Neuronal stem cell (in vitro differentiated cells): ENCODE results near the gene RABGAP1.

ENCODE experiments used
- DNase-seq: peaks from one replicate; pipeline ENCODE4 v3.0.0-alpha.2; 2013; ENCODE audit warnings: low spot score
- H2AFZ ChIP-seq: one replicate; pipeline ENCODE4 v1.6.1; 2013; ENCODE audit warnings: mild to moderate bottlenecking, low read length, inconsistent platforms
- H2AK5ac ChIP-seq: 2 replicates; pipeline ENCODE4 v1.6.1; 2013; ENCODE audit warnings: low read depth, mild to moderate bottlenecking, inconsistent platforms, low read length, moderate library complexity, mixed read lengths
- H2BK120ac ChIP-seq: 2 replicates; pipeline ENCODE4 v1.6.1; 2013; ENCODE audit warnings: low read depth, mild to moderate bottlenecking, inconsistent platforms, low read length, moderate library complexity, mixed read lengths
- H2BK12ac ChIP-seq: one replicate; pipeline ENCODE4 v1.6.1; 2013; ENCODE audit warnings: low read length, inconsistent platforms
- H2BK15ac ChIP-seq: 2 replicates; pipeline ENCODE4 v1.6.1; 2013; ENCODE audit warnings: mild to moderate bottlenecking, low read length, inconsistent platforms, mixed read lengths
- H2BK5ac ChIP-seq: one replicate; pipeline ENCODE4 v1.6.1; 2013; ENCODE audit warnings: inconsistent platforms, mild to moderate bottlenecking, low read length, moderate library complexity
- H3K14ac ChIP-seq: one replicate; pipeline ENCODE4 v1.6.1; 2013; ENCODE audit warnings: low read length, inconsistent platforms
- H3K18ac ChIP-seq: 2 replicates; pipeline ENCODE4 v1.6.1; 2013; ENCODE audit warnings: low read length, inconsistent platforms
- H3K23ac ChIP-seq: 2 replicates; pipeline ENCODE4 v1.6.1; 2013; ENCODE audit warnings: low read depth, mild to moderate bottlenecking, mixed read lengths, low read length, inconsistent platforms; ENCODE audit not compliant: poor library complexity
- H3K27ac ChIP-seq: replicated peaks from 3 replicates; pipeline ENCODE4 v1.5.1; 2013; ENCODE audit warnings: low read length, inconsistent platforms
- H3K27me3 ChIP-seq, 3 experiments: 2 replicates each; pipeline ENCODE4 v1.6.1; 2013; ENCODE audit warnings: low read length in 3 of 3, mild to moderate bottlenecking in 2 of 3, inconsistent platforms in 1 of 3, low read depth in 1 of 3, mixed read lengths in 1 of 3, moderate library complexity in 1 of 3; ENCODE audit not compliant: control insufficient read depth in 3 of 3, insufficient read depth in 3 of 3
- H3K36me3 ChIP-seq, 2 donors: replicated peaks in 1 of 2; 2 replicates each; pipeline ENCODE4 v1.6.1; 2013; ENCODE audit warnings: low read length in 2 of 2; ENCODE audit not compliant: control insufficient read depth in 2 of 2, insufficient read depth in 2 of 2
- H3K4ac ChIP-seq: 2 replicates; pipeline ENCODE4 v1.6.1; 2013; ENCODE audit warnings: inconsistent platforms, mild to moderate bottlenecking, low read length, moderate library complexity
- H3K4me1 ChIP-seq, 2 donors: 1 replicate in 1 of 2; 2 replicates in 1 of 2; pipeline ENCODE4 v1.6.1; 2013; ENCODE audit warnings: low read length in 2 of 2, low read depth in 1 of 2; ENCODE audit not compliant: control insufficient read depth in 2 of 2, insufficient read depth in 1 of 2
- H3K4me2 ChIP-seq: one replicate; pipeline ENCODE4 v1.6.1; 2013; ENCODE audit warnings: mild to moderate bottlenecking, low read length, inconsistent platforms; ENCODE audit not compliant: insufficient read depth, poor library complexity, severe bottlenecking
- H3K4me3 ChIP-seq, 2 donors: 2 replicates each; pipeline ENCODE4 v1.5.1; 2013; ENCODE audit warnings: low read length in 2 of 2, mild to moderate bottlenecking in 2 of 2, inconsistent platforms in 1 of 2, moderate library complexity in 1 of 2
- H3K79me1 ChIP-seq: one replicate; pipeline ENCODE4 v1.6.1; 2013; ENCODE audit warnings: low read depth, mild to moderate bottlenecking, inconsistent platforms, low read length, moderate library complexity
- H3K9ac ChIP-seq: one replicate; pipeline ENCODE4 v1.6.1; 2013; ENCODE audit warnings: mild to moderate bottlenecking, low read depth, low read length, inconsistent platforms; ENCODE audit not compliant: poor library complexity
- H3K9me3 ChIP-seq, 2 donors: replicated peaks in 1 of 2; 2 replicates each; pipeline versions ENCODE3 to v1.6.1; 2013; ENCODE audit warnings: low read length in 2 of 2, mild to moderate bottlenecking in 2 of 2, inconsistent platforms in 1 of 2, low read depth in 1 of 2, mixed read lengths in 1 of 2, moderate library complexity in 1 of 2; ENCODE audit not compliant: control insufficient read depth in 2 of 2, insufficient read depth in 1 of 2
- H4K8ac ChIP-seq: one replicate; pipeline ENCODE4 v1.6.1; 2013; ENCODE audit warnings: low read depth, mild to moderate bottlenecking, inconsistent platforms, low read length, moderate library complexity
- H4K91ac ChIP-seq: one replicate; pipeline ENCODE4 v1.6.1; 2013; ENCODE audit warnings: low read length, low read depth, mild to moderate bottlenecking, inconsistent platforms; ENCODE audit not compliant: poor library complexity
- whole genome bisulfite sequencing, 2 donors: extraction: QIAGEN DNeasy Blood & Tissue Kit; methylation state at CpG; one replicate each; pipeline ENCODE4 v1.1.7; 2013; ENCODE audit warnings: missing lambda C conversion rate in 2 of 2, mixed read lengths in 1 of 2; ENCODE audit not compliant: insufficient read length in 2 of 2, insufficient replicate concordance in 1 of 2; ENCODE audit errors: extremely low coverage in 2 of 2; 5-methylcytosine and 5-hydroxymethylcytosine counted together

Gene RABGAP1

DNA sequence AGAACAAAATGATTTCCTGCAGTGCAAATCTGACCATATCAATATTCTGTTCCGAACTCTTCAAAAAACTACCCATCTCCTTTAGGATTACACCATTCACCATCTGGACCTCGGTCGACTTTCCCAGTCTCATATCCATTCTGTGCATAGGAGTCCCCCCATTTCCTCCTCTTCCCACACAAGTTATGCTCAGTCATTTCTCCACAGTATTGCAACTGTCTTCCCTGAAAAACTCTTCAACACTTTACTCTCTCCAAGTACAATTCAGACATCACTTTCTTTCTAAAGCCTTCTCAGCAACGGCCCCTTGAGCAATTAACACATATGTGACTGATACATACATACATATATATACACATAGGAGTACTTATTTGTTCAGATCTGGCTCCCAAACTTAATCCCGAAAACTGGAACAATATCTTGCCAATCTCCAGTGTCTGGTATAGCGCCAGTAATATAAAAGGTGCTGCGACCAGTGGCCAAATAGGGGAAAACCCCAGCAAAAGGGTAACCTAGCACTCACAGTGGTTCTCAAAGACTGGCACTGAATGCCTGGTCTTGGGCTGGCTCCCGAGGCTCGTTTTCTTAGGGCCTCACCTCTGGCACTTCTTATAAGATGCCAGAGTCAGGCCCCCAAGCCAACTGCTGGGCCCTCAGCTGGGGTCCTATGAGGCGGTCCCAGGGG is 10.1 kb upstream of the RABGAP1 start:
- H3K4me2 ChIP-seq = peak overlapping the region; percentile 76
- H3K79me1 ChIP-seq = peaks cover 6% of the 10 kb centered on the region
- DNase-seq = no peak
- no peak overlapping the region for H3K4ac ChIP-seq
- H2AK5ac ChIP-seq = no peak overlapping the region
- H3K27ac ChIP-seq = no peak overlapping the region
- H4K91ac ChIP-seq = no peak overlapping the region
- H3K27me3 ChIP-seq = no peaks in the 10 kb centered on the region
- H3K14ac ChIP-seq = peak overlapping the region; percentile 6
- H2BK12ac ChIP-seq = no peak overlapping the region
- peaks cover 2 to 12% of the 10 kb centered on the region in 2 donors for H3K4me1 ChIP-seq
- no peak overlapping the region for H4K8ac ChIP-seq
- peak overlapping the region; percentile 99 for H3K4me3 ChIP-seq
- H3K9ac ChIP-seq = peak overlapping the region; percentile 86
- WGBS, 2 donors = no CpG with 5 or more reads among the region's 10 CpGs
- no peak overlapping the region for H2BK120ac ChIP-seq
- H3K23ac ChIP-seq = peak overlapping the region; percentile 65
- peaks cover 1 to 16% of the 10 kb centered on the region in 2 donors for H3K36me3 ChIP-seq
- no peak overlapping the region for H2BK15ac ChIP-seq
- H2AFZ ChIP-seq = peak overlapping the region; percentile 97
- H3K18ac ChIP-seq = peak overlapping the region; percentile 87
- H2BK5ac ChIP-seq = peak overlapping the region; percentile 94
- H3K9me3 ChIP-seq = no peaks in the 10 kb centered on the region

DNA sequence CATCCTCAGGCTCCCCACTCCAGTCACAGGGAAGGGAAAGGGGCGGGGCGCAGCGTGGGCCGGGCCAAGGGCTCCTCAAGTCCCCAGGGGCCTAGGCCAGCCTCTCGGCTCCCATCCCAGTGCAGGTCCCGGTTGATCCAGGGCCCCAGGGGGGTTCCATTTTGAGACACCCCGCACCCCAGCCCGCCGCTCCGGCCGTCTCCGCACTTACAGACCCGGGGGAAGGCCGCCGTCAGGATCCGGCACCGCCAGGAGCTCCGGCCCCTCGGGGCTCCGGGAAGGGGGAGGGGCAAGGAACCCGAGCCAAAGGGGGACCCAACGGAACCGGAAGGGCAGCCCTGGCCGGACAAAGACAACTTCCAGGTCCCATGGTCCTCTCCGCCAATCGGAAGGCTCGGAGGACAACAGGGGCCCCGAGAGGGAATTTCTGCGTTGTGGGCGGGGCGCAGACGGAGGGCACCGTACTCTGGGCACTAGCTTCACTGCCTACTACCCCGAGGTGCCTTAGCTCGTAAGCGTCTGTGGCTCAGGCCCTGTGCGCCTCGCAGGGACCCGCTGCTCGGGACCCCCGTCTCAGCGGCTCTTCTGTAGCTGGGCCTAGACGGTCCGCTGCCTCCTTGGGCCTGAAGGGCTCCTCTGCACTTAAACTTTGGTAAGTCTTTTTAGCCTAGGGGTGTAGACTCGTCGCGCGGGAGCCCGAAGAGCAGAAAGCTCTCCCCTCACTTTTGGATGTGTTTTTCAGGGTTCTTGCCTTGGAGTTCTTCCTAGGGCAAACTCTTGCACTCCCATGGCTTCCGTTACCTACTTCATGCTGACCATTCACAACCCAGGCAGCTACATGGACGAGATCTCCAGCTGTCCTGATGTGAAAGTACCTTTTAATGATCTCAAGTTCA is 9.3 kb upstream of the RABGAP1 start, which contains the start of gene ZBTB26:
ZBTB26 (minus strand) TSS at position 287 of the 896 bp plus-strand sequence. CDS start 11,578 bp downstream, outside the sequence.
- Histone ChIP-seq H2BK120ac (no peak within 1 kb of the TSS), H3K4me2 (peak within 1 kb of the TSS; percentile 76), H3K27ac (peak within 1 kb of the TSS; percentile 78), H2BK12ac (no peak within 1 kb of the TSS), H2AFZ (peak within 1 kb of the TSS; percentile 97), H3K9ac (peak within 1 kb of the TSS; percentile 86), H4K8ac (no peak within 1 kb of the TSS), H3K18ac (peak within 1 kb of the TSS; percentile 94), H2BK5ac (peak within 1 kb of the TSS; percentile 94), H4K91ac (no peak within 1 kb of the TSS), H3K14ac (peak within 1 kb of the TSS; percentile 89), H3K79me1 (peaks cover 6% of the 10 kb centered on the region), H3K4ac (no peak within 1 kb of the TSS), H2AK5ac (no peak within 1 kb of the TSS), H3K23ac (peak within 1 kb of the TSS; percentile 65), H3K9me3 (no peaks in the 10 kb centered on the region), H2BK15ac (peak within 1 kb of the TSS; percentile 54), H3K4me3 (peak within 1 kb of the TSS; percentile 99), H3K4me1 (peaks cover 2 to 12% of the 10 kb centered on the region in 2 donors), H3K27me3 (no peaks in the 10 kb centered on the region), H3K36me3 (peaks cover 4 to 22% of the 10 kb centered on the region in 2 donors)
- WGBS, 2 donors = no CpG with 5 or more reads among the region's 51 CpGs
- peak; percentile 90 for DNase-seq

DNA sequence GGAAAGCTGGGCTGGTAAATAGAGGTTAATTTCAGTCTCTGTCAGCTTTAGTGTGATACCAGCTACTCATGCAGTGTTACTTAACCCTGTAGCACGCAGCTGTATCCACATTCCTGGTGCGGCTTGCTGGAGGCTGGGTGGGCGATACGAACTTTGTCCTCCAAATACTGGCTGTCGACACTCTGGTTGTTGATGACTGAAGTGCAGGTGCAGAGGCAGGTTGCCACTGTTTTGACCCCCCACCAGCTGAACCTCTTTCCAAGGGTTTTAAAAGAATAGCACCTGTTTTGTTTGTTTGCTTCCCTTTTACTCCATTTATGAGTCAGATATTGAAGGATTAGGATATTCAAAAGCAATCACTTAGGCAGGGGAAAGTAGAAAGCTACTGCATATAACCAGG is 4.4 kb upstream of the RABGAP1 start:
- no peak for DNase-seq
- H3K27ac ChIP-seq = no peak overlapping the region
- no peak overlapping the region for H4K91ac ChIP-seq
- H3K4me3 ChIP-seq = peak overlapping the region in 1 of 2 donors; percentile 26
- WGBS, 2 donors = no CpG with 5 or more reads among the region's 5 CpGs
- H2BK12ac ChIP-seq = no peak overlapping the region
- no peak overlapping the region for H2BK5ac ChIP-seq
- H3K4me1 ChIP-seq = peaks cover 2 to 9% of the 10 kb centered on the region in 2 donors
- peaks cover 6% of the 10 kb centered on the region for H3K79me1 ChIP-seq
- no peak overlapping the region for H2BK15ac ChIP-seq
- no peak overlapping the region for H3K4me2 ChIP-seq
- no peak overlapping the region for H2AFZ ChIP-seq
- H3K9me3 ChIP-seq = no peaks in the 10 kb centered on the region
- H2AK5ac ChIP-seq = no peak overlapping the region
- H2BK120ac ChIP-seq = no peak overlapping the region
- H3K27me3 ChIP-seq = no peaks in the 10 kb centered on the region
- no peak overlapping the region for H3K23ac ChIP-seq
- no peak overlapping the region for H4K8ac ChIP-seq
- no peak overlapping the region for H3K9ac ChIP-seq
- H3K18ac ChIP-seq = no peak overlapping the region
- H3K36me3 ChIP-seq = peaks cover 3 to 47% of the 10 kb centered on the region in 2 donors
- H3K14ac ChIP-seq = no peak overlapping the region
- H3K4ac ChIP-seq = no peak overlapping the region

DNA sequence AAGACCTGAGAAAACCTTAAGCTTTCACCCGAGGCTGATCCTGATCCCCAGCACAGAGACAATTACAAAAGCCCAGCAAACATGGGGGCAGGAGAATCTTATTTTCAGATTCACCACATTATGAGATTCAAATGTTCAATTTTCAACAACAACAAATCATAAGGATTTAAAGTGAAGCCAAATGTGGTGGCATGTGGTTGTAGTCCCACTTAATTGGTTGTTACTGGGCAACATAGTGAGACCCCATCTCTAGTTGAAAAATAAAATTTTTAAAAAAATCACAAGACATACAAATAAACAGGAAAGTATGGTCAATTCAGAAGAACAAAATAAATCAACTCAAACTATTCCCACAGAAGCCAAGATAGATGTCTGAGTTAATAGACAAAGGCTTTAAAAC is 3.9 kb upstream of the RABGAP1 start:
- no CpG with 5 or more reads among the region's 1 CpG for WGBS, 2 donors
- Histone ChIP-seq H3K36me3 (peaks cover 3 to 47% of the 10 kb centered on the region in 2 donors), H3K9ac (no peak overlapping the region), H3K4me3 (no peak overlapping the region), H3K14ac (no peak overlapping the region), H3K18ac (no peak overlapping the region), H2AFZ (no peak overlapping the region), H2AK5ac (no peak overlapping the region), H3K79me1 (peaks cover 8% of the 10 kb centered on the region), H3K4me2 (no peak overlapping the region), H2BK15ac (no peak overlapping the region), H3K4ac (no peak overlapping the region), H2BK5ac (no peak overlapping the region), H3K27ac (no peak overlapping the region), H3K23ac (no peak overlapping the region), H4K91ac (no peak overlapping the region), H4K8ac (no peak overlapping the region), H2BK12ac (no peak overlapping the region), H3K9me3 (no peaks in the 10 kb centered on the region), H3K27me3 (no peaks in the 10 kb centered on the region), H2BK120ac (no peak overlapping the region), H3K4me1 (peaks cover 2 to 9% of the 10 kb centered on the region in 2 donors)
- no peak for DNase-seq
